ENCODE data around the gene DDX25.
A peak's percentile ranks its signal among the peaks of the same experiment; 100 is the strongest.

The DDX25 gene

DNA sequence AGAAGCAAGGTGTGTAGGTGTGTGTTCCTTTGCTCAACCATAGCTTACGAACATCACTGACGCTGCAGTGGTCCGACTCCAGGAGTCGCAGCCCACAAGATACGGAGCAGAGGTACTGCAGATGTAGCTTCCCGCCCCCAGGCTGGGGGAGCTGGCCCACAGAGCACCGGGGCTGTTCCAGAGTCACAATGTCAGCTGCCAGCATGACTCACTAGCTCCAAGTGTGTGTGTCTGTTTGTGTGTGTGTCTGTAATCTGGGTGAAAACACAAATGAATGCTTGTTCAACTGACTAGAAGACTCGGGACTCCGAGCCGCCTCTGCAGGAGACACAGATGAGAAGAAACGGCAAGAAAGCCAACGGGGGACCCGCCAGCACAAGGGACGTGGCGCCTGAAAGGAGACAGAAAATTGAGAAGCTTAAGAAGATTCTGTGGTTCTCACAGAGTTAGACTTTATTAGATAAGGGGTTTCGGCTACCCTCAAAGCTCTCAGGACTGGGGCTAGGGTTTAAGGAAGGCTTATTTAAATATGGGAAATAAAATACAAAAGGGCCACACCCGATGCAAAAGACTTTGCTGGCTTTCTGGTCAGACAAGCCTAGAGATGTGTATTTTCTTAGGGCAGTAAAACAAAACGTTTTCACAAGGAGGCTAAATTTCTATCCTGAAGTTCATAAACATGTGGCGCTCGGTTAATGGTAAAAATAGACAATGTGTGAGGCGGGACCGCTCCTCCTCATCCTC, 52.3 kb downstream of the DDX25 start:
- no peak overlapping the region for H3K4me3 ChIP-seq (replicated peaks; ENCODE audit: low read depth, low read length)
- DNase-seq (ENCODE audit: low read depth): peak; percentile 52
- TF ChIP-seq, protein P1, sequence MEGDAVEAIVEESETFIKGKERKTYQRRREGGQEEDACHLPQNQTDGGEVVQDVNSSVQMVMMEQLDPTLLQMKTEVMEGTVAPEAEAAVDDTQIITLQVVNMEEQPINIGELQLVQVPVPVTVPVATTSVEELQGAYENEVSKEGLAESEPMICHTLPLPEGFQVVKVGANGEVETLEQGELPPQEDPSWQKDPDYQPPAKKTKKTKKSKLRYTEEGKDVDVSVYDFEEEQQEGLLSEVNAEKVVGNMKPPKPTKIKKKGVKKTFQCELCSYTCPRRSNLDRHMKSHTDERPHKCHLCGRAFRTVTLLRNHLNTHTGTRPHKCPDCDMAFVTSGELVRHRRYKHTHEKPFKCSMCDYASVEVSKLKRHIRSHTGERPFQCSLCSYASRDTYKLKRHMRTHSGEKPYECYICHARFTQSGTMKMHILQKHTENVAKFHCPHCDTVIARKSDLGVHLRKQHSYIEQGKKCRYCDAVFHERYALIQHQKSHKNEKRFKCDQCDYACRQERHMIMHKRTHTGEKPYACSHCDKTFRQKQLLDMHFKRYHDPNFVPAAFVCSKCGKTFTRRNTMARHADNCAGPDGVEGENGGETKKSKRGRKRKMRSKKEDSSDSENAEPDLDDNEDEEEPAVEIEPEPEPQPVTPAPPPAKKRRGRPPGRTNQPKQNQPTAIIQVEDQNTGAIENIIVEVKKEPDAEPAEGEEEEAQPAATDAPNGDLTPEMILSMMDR (IDR thresholded peaks at IDR 0.05; ENCODE audit: low read length, missing control alignments): no peak

DNA sequence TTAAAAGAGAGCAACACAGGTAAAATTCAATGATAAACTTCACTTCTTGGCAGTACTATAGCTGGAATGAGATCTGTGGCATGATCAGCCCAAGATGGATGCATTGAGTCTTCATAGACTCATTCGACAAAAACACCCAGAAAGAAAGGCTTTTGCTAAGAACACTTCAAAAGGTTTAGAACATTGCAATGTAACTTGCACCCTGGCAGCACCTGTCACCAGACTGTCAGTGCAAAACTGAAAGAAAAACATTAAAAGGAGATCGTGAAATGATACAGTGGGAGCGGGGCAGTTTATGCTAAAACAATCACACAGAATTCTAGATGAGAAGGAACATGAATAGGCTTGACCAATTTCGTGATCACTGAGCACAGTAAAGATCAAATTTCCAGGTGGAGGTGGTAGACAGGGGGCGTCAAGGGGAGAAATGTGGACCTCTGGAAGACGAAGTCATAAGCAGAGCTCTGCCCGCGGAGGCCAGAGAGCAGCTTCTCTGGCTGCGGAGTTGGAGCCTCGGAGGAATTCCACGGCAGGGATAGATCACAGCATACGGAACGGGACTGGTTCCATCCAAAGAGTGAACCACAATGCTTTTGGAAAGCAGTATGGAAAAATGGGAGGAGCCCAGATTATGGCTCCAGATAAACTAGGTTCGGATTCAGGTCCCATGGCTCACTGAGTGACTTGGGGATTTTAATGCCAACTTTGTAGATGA, 53.5 kb downstream of the DDX25 start:
- DNase-seq (ENCODE audit: low read depth): no peak
- H3K4me3 ChIP-seq (replicated peaks; ENCODE audit: low read depth, low read length): no peak overlapping the region
- TF ChIP-seq, protein P1 (IDR thresholded peaks at IDR 0.05; ENCODE audit: low read length, missing control alignments): no peak

DNA sequence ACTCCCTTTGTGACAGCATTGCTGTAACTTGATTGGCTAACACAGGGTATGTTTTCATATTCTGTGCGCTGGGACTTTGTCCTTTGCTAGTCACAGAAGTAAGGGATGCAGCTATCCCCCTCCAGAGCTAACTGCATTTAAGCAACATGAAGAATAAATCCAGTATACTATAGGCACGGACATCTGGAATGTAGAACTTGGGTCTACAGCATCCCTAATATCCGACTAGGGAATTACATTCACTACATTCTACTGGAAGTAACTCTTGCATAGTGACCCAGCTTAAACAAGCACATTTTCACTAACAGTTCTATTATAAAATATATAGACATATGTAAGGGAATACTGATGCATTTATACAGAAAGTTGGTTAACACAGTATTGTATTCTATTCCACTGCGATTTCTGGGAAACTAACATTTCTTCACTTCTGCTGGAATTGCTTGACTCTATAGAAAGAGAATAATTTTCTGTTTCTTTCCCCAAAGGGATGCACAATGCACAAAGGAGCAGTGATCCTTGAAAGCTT, 54.6 kb downstream of the DDX25 start:
- TF ChIP-seq, protein P1 (IDR thresholded peaks at IDR 0.05; ENCODE audit: low read length, missing control alignments): no peak
- H3K4me3 ChIP-seq (replicated peaks; ENCODE audit: low read depth, low read length): no peak overlapping the region
- no peak for DNase-seq (ENCODE audit: low read depth)

DNA sequence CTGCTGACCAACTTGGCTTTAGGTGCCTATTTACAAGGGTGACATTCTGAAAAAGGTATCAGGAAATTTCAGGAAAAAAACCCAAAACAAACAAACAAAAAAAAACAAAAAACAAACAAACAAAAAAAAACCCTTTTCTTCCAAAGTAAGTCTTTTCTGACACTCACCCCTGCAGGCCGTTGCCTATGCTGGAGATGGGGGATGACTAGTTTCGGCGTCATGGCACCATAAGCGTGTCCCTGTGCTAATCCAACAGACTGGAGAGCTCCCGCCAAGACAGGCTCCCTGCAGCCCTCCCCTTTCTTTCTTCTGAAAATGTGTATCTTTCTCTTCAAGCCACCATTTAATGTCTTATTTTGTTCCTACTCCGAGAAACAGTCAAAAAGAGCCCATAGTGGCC, 55.2 kb downstream of the DDX25 start:
- no peak for DNase-seq (ENCODE audit: low read depth)
- H3K4me3 ChIP-seq (replicated peaks; ENCODE audit: low read depth, low read length): no peak overlapping the region
- TF ChIP-seq, protein P1 (IDR thresholded peaks at IDR 0.05; ENCODE audit: low read length, missing control alignments): no peak

DNA sequence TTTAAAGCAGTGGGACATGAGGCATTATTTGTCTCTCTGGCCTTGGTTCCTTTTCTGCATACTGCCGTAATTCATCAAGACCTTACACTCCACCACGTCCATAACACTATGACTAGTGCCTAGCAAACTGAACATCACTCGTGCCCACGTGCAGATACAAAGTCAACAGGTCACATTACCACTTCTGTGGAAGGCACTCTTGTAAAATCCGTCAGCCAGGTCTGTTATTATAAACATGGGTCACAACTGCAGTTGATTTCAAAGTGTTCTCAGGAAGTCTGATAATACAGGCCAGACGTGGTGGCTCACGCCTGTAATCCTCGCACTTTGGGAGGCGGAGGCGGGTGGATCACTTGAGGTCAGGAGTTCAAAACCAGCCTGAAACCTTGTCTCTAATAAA, 55.6 kb downstream of the DDX25 start:
- no peak overlapping the region for H3K4me3 ChIP-seq (replicated peaks; ENCODE audit: low read depth, low read length)
- TF ChIP-seq, protein P1 (IDR thresholded peaks at IDR 0.05; ENCODE audit: low read length, missing control alignments): no peak

DNA sequence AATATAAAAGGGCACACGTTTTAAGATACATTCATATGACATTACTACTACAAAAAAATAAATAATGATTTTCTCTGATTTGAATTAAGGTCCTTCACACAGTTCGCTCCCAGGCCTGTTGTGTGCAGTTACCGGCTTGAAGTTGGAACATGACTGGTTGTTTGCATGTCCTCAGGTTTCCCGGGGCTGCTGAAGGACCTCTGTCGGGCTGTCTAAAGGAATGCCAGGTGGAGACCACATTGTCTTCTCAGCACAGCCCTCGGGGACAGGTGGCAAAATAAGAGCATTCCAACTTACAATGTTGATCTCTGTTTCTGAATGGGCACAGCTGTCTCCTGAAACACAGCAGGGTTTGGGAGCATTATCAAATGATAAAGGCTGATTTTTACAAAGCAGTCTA, 56.5 kb downstream of the DDX25 start:
- no peak for DNase-seq (ENCODE audit: low read depth)
- TF ChIP-seq, protein P1 (IDR thresholded peaks at IDR 0.05; ENCODE audit: low read length, missing control alignments): no peak
- no peak overlapping the region for H3K4me3 ChIP-seq (replicated peaks; ENCODE audit: low read depth, low read length)

More for the DNA sequence above, 55.6 kb downstream of the DDX25 start:
- no peak for DNase-seq (ENCODE audit: low read depth)

Measured in fibroblast of pulmonary artery (primary cell).